HG02973 (cell line): ENCODE measurements around the gene ACSBG1.
"Not testable (repeated sequence)": the region's sequence is repeated elsewhere in the genome, so short reads cannot be mapped to it uniquely, and the experiment has no call there.

Experiments used
- ATAC-seq: cut with Tn5 transposase; IDR thresholded peaks from one replicate; pipeline ENCODE4 v1.9.1; 2021; ENCODE audit warnings: moderate library complexity; ENCODE audit not compliant: unreplicated experiment

Gene ACSBG1

GRCh38 chr15:78251136-78251535 is 16.8 kb upstream of the ACSBG1 start:
- no peak for ATAC-seq

GRCh38 chr15:78249131-78249530 is 14.8 kb upstream of the ACSBG1 start:
- ATAC-seq = no peak

GRCh38 chr15:78247911-78248310 is 13.5 kb upstream of the ACSBG1 start:
- ATAC-seq = no peak

- not testable (repeated sequence) for ATAC-seq
Observed at GRCh38 chr15:78245976-78246620, 11.7 kb upstream of the ACSBG1 start.

GRCh38 chr15:78245392-78245791 is 11.0 kb upstream of the ACSBG1 start:
- ATAC-seq = not testable (repeated sequence)

GRCh38 chr15:78244893-78245292 is 10.5 kb upstream of the ACSBG1 start:
- no peak for ATAC-seq

- no peak for ATAC-seq
Observed at GRCh38 chr15:78244101-78244500, 9.7 kb upstream of the ACSBG1 start.

GRCh38 chr15:78243491-78243941 is 9.2 kb upstream of the ACSBG1 start:
- ATAC-seq = no peak

- ATAC-seq = no peak
Observed at GRCh38 chr15:78243058-78243457, 8.7 kb upstream of the ACSBG1 start.

- ATAC-seq = no peak
Observed at GRCh38 chr15:78242128-78242527, 7.8 kb upstream of the ACSBG1 start.

GRCh38 chr15:78241017-78241416 is 6.7 kb upstream of the ACSBG1 start:
- no peak for ATAC-seq

- ATAC-seq = no peak
Observed at GRCh38 chr15:78239811-78240210, 5.4 kb upstream of the ACSBG1 start.

- no peak for ATAC-seq
Observed at GRCh38 chr15:78237146-78237545, 2.8 kb upstream of the ACSBG1 start.

GRCh38 chr15:78236491-78236890 is 2.1 kb upstream of the ACSBG1 start:
- no peak for ATAC-seq

GRCh38 chr15:78233496-78233895 is 869 bp downstream of the ACSBG1 start:
- ATAC-seq = no peak

GRCh38 chr15:78232951-78233350 is 1.4 kb downstream of the ACSBG1 start:
- ATAC-seq = no peak

- no peak for ATAC-seq
Observed at GRCh38 chr15:78229431-78230406, 4.6 kb downstream of the ACSBG1 start.

GRCh38 chr15:78228356-78228996 is 5.9 kb downstream of the ACSBG1 start:
- no peak for ATAC-seq

- ATAC-seq = peak; percentile 76
Observed at GRCh38 chr15:78225783-78226541, 8.4 kb downstream of the ACSBG1 start.

GRCh38 chr15:78224023-78224411 is 10.3 kb downstream of the ACSBG1 start:
- ATAC-seq = no peak
